Gastroesophageal sphincter (tissue), 3 donors: ENCODE results near the gene CFAP58.

Source experiments
- EP300 ChIP-seq: sonication (generic); formaldehyde crosslinking; IDR thresholded peaks from one replicate; pipeline ENCODE4 v1.6.1; 2017; ENCODE audit warnings: antibody characterized with exemption, mild to moderate bottlenecking
- POLR2A ChIP-seq, 2 donors: fragments of 450-650 bp; IDR thresholded peaks; one replicate each; pipeline ENCODE4 v1.6.1; 2017; ENCODE audit warnings: antibody characterized with exemption in 2 of 2, mild to moderate bottlenecking in 2 of 2, moderate library complexity in 1 of 2
- POLR2AphosphoS5 ChIP-seq: sonication (generic); formaldehyde crosslinking; IDR thresholded peaks from one replicate; pipeline ENCODE4 v1.6.1; 2017; ENCODE audit warnings: antibody characterized with exemption
- TF ChIP-seq, protein P1 (sequence below), 4 experiments: fragments of 200-600 bp in 2 of 4; fragments of 450-650 bp in 2 of 4; sonication (generic) in 1 of 4; IDR thresholded peaks; one replicate each; pipeline ENCODE4 v1.5.1; 2017 to 2019; ENCODE audit warnings: antibody characterized with exemption in 4 of 4, mild to moderate bottlenecking in 2 of 4, moderate library complexity in 2 of 4

DNA sequence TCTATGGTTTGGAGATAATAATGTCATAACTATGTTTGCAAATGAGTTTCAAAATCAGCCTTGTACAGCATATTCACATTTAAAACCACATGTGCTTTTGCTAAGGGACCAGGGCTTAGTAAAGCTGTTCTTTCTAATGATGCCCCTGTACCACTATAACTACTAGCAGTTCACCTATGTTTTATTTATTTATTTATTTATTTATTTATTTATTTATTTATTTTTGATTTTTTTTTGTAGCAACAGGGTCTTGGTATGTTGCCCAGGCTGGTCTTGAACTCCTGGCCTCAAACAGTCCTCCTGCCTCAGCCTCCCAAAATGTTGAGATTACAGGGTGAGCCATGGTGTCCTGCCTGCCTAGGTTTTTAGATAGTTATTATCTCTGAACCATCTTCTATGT lies 96.9 kb downstream of the CFAP58 start:
- TF ChIP-seq POLR2AphosphoS5, result no peak
- TF ChIP-seq, protein P1, sequence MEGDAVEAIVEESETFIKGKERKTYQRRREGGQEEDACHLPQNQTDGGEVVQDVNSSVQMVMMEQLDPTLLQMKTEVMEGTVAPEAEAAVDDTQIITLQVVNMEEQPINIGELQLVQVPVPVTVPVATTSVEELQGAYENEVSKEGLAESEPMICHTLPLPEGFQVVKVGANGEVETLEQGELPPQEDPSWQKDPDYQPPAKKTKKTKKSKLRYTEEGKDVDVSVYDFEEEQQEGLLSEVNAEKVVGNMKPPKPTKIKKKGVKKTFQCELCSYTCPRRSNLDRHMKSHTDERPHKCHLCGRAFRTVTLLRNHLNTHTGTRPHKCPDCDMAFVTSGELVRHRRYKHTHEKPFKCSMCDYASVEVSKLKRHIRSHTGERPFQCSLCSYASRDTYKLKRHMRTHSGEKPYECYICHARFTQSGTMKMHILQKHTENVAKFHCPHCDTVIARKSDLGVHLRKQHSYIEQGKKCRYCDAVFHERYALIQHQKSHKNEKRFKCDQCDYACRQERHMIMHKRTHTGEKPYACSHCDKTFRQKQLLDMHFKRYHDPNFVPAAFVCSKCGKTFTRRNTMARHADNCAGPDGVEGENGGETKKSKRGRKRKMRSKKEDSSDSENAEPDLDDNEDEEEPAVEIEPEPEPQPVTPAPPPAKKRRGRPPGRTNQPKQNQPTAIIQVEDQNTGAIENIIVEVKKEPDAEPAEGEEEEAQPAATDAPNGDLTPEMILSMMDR (IDR thresholded peaks at IDR 0.05), result no peak
- TF ChIP-seq EP300, result no peak
- no peak for TF ChIP-seq POLR2A (IDR thresholded peaks at IDR 0.05)
